NCI-H1436 treated with DMSO at 0.1 percent for 48 hours (cell line): ENCODE data around the gene SLC35A5.

Experiments
- DNase-seq: peaks from one replicate; lab custom pipeline; 2025; lab: John Stamatoyannopoulos, UW

Gene SLC35A5

DNA sequence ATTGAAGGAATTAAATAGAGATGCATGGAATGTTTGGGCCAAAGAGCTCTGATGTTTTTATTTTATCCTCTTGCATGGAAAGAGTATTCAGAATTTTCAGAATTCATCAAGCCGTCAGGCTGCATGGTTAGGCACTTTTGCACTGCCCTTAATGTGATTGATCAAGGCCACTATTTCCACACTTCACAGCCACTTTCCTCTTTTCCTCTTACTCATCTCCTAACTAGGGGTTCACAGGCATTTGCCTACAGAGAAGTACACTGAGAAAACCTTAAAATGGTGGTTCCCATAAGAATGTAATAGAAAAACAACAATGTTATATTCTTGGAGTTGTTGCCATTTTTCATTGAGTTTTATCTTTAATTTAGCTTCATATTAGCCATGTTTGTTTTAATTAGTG is 10.9 kb downstream of the SLC35A5 start:
- no peak for DNase-seq

DNA sequence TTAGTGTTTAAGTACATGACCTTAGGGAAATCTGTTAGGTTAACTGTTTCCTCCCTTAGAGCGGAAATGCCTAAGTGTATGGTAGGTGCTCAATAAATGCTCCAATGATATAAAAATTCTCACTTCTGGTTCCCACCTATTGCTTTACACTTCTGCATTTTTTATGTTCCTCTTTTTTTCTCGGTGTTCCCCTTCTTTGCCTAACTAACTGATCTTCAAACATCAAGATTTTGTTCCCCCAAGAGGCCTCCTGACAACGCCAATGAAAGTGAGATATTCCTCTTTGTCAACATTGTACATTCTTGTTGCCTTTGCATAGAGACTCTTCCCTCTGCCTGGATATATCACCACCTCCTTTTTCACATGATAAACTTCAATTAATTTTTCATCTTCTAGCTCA is 17.4 kb downstream of the SLC35A5 start:
- DNase-seq, result no peak

DNA sequence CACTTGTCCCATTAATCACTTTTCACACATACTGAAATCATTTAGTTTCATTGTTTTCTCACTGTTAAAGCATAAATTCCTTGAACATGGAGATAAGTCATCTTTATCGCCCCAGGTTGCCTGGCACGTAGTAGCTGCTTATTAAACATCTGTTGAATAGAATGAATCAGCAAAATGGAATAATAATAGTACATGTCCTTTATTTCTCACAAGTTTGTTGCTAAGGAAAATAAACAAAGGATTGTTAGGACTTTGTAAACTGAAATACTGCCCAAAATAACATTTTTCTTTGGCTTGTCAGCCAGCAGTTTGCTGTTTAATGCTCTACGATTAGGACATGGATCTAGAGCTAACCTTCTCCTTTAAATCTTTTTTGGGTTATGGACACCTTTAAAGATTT is 17.9 kb downstream of the SLC35A5 start:
- no peak for DNase-seq

DNA sequence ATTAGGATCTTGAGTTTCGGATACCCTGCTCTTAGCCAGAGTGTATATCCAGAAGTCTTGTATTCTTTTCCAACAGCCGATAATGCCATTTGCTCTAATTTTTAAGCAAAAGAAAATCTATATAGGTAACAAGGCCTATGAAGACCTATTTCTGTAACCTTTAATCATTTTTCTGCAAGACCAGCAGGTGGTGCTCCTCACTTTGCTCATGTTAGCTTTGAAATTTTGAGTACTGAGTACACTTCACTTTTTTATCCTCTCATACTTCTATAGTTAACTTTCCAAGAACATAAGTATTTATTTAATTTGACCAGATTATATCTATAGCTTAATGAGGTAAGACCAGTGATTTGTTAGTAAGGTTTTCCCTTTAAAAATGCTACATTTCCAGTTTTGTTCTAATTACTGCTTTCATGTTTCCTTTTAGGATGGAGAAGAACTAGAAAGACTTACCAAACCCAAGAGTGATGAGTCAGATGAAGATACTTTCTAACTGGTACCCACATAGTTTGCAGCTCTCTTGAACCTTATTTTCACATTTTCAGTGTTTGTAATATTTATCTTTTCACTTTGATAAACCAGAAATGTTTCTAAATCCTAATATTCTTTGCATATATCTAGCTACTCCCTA is 20.5 kb downstream of the SLC35A5 start:
- no peak for DNase-seq

DNA sequence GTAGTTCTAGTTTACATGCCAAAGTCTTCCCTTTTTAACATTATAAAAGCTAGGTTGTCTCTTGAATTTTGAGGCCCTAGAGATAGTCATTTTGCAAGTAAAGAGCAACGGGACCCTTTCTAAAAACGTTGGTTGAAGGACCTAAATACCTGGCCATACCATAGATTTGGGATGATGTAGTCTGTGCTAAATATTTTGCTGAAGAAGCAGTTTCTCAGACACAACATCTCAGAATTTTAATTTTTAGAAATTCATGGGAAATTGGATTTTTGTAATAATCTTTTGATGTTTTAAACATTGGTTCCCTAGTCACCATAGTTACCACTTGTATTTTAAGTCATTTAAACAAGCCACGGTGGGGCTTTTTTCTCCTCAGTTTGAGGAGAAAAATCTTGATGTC is 21.3 kb downstream of the SLC35A5 start:
- DNase-seq, result no peak

DNA sequence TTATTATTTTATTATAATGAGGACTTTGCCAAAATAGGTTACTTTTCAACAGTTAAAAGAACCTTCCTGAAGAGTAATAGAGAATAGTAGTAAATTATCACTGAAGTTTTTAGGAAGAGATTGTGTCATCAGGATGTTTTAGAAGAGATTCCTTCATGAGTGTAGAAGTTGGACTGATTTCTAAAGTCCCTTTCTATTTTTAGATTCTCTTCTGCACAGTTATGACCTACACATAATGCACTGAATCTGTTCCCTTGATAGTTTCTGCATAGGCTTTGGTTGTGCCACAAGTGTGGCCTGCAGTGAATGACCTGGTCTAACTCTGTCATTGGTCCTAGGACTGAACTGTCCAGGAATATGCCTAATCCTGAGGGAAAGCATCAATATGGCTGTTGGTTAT is 23.9 kb downstream of the SLC35A5 start:
- no peak for DNase-seq

DNA sequence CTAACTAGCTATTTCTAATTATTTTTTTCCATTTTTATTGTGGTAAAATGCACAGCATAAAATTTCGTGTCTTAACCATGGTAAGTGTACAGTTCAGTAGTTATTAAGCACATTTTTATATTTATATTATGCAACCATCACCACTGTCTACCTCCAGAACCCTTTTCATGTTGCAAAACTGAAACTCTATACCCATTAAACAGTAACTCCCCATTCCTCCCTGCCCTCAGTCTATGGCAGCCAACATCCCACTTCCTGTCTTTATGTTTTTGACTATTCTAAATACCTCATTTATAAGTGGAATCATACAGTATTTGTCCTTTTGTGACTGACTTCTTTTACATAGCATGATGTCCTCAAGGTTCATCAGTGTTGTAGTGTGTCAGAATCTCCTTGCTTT is 25.5 kb downstream of the SLC35A5 start:
- no peak for DNase-seq

DNA sequence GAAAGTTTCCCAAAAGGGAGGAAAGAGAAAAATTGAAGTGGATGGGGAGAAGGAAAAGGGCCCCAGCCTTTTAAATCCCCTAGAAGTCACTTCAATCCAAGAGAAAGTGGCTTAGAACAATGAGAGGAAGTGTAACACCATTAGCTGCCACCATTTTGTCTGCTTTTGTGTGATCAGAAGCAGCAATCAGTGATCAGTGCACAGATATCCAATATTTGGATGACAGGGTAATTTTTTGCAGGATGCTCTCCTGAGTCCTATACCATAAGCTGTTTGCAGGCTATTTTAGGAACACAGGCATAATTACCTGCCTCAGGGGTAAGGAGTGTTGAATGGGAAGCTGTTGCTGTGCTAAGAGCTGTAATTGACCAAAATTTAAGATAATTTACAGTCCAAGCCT is 31.4 kb downstream of the SLC35A5 start:
- no peak for DNase-seq

DNA sequence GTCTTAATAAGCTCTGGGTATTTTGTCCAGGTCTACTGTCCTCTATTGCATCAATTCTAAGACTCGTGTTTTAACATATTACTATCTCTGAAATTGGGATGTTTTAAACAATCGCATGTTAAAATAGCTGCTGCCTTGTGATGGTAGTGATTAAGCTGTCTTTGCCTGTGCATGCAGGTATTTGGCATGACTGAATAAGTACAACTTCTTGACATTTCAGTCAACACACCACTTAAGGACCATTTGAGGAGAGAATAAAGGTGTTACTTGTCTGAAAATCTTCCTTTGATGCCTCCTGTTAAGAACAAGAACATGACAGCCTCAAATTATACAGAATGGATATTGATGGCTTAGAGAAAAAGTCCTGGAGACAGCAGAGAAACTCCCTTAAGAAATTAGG is 33.0 kb downstream of the SLC35A5 start:
- DNase-seq, result no peak

DNA sequence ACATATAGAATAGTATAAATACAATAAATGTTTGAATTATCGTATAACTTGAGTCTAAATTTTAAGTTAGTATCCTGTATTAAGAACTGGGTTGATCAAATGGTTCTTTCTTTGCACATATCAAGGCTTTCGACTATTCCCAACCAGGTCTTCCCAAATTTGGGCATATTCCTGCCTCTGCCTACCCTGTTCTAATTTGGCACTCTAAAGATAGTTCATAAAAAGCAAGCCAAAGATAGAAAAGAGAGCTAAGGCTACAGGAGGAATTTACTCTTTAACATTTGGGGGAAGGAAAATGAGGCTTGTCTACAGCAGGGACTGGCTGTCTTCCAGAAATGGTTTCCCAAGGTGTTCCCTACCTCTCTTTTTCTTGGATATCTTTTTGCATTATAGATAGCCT is 36.1 kb downstream of the SLC35A5 start:
- no peak for DNase-seq

DNA sequence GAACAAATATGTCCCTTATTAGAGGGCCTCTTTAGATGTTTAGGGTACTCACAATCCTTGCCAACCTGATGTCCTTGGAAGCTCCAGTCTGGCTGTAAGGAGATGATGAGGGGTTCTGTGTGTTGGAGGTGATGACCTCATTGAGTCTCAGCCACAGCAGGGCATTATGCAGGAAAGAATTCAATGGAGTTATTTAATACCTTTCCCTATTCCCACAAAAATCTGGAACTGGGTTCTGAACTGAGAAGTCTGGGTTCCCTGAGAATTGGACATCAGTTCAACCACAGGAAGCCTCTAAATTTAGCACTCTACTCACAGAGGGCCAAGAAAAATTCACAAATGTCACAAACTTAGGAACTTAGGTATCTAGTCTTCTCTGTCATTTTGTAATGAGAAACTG is 36.9 kb downstream of the SLC35A5 start:
- DNase-seq, result no peak

DNA sequence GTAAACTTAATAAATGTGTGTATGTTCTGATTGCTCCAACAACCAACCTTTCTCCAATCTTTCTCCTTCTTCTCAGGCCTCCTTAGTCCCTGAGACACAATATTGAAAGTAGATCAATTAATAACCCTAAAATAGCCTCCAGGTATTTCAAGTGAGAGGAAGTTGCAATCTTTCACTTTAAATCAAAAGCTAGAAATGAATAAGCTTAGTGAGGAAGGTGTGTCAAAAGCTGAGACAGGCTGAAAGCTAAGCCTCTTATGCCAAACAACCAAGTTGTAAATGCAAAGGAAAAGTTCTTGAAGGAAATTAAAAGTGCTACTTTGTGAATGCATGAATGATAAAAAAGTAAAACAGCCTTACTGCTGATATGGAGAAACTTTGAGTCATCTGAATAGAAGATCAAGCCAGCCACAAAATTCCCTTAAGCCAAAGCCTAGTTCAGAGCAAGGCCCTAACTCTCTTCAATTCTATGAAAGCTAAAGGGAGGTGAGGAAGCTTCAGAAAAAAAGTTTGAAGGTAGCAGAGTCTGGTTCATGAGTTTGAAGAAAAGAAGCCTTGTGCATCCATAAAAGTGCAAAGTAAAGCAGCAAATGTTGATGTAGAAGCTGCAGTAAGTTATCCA is 40.5 kb downstream of the SLC35A5 start:
- DNase-seq, result no peak

DNA sequence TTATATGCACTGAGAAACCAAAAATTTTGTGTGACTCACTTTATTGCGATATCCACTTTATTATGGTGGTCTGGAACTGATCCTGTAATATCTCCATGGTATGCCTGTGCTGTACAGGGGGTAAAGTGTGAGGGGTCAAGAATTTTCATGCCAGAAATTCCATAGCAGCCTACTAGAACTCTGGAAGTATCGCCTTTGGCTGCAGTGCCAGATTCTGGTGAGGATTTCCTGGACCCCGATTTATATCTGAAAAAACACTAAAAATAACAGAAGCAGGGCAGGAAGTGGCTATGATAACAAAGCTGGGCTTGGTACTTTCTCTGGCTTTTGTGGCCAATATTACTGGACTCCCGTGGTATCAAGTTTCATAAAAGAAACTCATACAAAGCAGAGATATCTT is 42.7 kb downstream of the SLC35A5 start:
- no peak for DNase-seq

DNA sequence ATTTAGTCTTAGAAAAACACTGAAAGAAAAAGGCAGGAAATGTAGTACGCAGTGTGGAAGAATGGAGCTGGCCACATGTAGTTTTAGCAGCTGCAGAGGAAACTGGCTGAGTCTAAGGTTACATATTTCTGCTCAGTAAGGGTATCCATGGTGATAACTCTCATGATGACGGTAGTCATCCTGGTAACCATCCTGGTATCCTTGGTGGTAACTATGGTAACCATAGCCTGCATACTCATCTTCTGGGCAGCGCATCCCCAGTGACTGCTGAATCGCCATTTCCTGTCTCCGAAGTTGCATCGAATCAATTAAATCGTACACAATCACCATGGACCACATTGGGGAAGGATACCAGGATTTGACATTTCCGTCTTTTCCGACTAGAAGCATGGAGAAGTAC is 43.4 kb downstream of the SLC35A5 start:
- DNase-seq, result no peak

DNA sequence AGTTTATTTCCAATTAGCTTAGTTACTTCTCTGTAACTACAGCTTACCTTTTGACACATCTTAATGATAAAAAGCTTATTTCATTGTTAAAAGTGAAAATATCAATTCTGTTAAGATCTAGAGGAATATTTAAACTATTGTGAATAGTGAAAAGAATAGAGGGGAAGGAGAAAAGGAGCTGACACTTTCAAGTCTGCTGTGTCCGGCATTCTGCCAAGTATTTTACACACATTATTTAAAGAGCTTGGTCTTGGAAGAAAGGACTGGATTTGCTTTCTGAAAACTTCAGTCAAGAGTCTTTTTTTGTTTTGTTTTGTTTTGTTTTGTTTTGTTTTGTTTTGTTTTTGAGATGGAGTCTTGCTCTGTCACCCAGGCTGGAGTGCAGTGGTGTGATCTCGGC is 44.3 kb downstream of the SLC35A5 start:
- no peak for DNase-seq

DNA sequence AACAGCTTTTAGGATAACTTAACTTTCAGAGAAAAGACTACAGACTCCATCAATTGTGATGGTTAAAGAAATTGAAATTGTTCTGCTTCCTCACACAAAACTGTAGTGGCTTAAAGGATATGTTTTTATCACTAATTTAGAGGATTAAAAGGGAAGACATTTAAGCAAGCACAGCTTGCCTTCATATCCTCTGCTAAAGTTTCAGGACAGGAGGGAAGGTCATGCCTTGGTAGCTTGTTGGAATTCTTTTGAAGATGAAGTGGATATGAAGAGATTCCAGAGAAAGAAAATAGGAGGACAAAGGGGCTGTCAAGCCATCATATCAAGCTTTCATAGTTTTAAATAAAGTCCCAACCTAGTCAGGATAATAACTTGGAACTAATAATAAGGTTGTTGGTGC is 46.0 kb downstream of the SLC35A5 start:
- no peak for DNase-seq

DNA sequence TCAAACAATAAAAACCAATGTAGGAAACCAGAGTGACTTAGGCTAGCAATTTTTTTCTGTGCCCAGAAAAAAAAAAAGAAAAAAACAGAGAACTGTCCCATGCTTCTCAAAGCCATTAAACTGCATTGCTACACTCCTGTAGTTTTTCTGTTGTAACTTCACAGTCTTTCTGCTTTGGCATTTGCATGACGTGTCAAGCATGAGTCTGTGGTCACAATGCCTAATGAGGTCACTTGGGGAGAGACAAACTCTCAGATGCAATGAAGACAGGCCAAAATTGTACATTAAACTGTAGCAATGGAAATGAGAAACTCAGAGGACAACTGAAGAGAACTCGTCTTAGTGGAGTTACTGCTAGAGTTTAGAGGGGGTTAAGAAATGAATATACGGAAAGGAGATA is 48.3 kb downstream of the SLC35A5 start:
- no peak for DNase-seq

DNA sequence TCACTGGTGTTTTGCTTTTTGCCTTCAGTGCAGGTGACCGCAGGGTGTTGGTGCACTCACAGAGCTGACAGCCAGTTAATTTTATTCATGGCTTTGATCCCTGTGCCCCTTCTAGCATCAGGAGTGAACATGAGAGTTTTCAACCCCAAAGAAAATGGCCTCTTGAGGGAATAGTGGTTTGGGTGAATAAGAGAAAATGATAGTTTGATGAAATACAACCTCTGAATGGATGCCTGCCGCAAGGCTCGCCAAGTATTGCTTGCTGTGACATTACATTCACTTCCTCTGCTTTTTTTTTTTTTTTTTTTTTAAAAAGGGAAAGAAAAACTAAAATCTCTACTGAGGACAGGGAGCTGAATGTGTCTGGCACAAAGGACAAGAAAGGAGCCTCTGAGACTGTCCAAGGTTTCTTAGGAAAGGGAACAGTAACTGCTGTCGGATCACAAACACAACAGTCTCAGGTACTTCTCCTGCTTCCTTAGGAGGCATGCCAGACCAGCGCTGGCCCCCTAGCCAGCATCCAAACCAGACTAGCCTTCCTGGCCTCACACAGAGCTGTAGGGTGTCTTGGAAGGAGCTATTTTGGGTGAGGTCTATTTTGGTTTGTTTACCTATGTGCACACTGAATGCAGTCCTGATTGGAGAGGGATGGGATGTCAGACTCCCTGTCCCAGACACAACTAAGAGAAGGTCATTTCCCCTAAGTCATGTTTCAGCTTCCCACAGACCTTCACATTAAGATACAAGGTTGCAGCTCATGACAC is 50.1 kb downstream of the SLC35A5 start:
- no peak for DNase-seq

DNA sequence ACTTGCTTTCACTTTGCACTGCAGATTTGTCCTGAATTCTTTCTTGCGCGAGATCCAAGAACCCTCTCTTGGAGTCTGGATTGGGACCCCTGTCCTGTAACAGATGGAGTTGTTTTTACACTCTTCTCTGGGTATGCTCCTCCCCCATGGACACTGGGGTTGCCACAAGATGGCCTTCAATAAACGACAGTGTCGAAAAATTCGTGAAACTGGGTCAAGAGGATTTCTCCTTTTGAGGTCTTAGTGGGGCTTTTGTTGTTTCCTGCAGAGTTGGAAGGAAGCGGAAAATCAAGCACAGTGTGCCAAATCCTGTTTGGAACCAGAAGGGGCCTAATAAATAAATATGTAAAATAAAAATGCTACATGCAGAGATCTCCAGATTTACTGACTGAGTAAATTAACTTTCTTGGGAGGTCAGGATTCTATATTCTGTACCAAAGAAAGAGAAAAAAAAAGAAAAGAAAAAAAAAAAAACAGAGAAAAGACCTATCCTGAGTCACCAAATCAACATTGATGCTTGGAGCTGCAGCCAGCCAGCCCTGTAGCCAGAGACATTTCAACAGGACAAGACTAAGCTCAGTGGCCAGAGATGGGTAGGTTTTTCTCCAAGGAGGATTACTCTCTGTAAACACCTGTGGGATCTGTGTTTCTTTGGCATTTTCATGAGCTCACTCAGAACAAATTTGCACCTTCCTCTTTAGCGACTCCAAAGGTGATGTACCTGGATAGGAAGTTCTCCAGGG is 54.3 kb downstream of the SLC35A5 start:
- no peak for DNase-seq

DNA sequence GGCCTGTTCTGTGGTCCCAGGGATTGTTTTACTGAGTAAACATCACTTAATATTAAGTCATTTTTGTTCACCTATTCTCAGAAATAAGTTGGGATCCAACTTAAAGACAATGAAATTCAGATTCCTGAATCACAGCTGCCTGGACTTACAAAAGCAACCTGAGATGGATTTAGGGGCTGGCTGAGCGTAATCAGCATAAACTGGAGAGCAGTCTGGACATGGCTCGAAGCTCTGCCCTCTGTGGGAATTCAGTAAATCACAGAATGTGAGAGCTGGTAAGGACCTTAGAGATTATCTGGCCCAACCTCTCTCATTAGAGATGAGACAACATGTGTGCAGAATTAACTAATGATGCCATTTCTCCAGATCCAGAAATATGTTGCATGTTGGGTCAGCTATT is 55.4 kb downstream of the SLC35A5 start:
- DNase-seq, result no peak

DNA sequence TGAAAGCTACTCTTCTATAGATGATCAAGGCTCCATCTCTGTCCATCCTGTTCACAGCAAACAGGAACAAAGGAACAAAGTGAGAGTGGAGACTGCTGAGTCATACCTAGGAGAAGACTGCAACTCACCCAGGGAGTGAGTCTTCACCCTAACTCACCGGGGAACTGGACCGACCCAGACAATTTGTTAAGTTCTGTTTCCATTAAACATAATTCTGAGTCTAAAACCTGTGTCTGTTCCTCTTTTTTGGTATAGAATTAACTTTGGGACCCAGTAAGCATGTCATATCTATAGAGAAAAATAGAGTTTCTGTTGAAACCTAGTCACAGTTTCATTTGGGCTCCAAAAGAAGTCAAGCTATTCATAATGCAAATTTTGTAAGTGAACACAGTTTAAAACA is 57.5 kb downstream of the SLC35A5 start:
- no peak for DNase-seq

DNA sequence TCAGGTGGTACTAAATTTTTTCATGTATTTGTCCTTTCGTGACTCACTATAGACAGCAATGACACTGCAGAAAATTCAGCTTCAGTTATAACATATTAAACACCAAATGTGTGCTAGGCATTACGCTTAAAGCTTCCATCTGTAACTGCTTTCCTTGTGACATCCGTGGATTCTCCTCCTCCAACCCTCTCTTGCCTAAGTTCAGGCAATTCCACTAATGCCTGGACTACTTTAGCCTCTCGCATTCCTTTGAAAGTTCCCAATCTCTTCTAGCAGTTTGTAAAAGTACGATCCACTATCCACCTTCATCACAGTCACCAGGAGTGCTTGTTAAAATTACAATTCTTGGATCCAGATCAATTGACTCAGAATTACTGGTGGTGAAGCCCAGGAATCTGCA is 61.4 kb downstream of the SLC35A5 start:
- no peak for DNase-seq

DNA sequence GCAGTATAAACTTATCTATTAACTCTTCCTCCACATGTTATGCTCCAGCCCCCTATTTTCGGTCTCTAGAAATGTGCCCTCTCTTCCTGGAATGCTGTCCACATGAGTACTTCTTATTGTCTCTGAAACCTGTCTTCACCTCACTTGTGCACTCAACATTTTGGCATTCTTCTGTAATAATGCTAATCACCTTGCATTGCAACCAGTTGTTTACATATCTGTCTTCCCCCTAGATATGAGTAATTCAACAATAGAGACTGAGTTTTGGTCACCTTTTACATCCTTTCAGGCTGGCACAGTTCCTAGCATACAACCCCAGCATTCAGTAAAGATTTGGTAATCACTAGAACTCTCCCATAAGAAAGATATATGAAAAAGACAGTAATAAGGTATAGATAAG is 61.9 kb downstream of the SLC35A5 start:
- no peak for DNase-seq
